GM19240 (cell line): ENCODE data around the gene TMEM38A.

Experiments used
- DNase-seq: peaks from one replicate; pipeline ENCODE4 v3.0.0; 2011; ENCODE audit warnings: low spot score; ENCODE audit not compliant: insufficient read length

The TMEM38A gene

GRCh38 chr19:16660763-16661479 lies at the start of gene TMEM38A:
TMEM38A (plus strand) TSS chr19:16661139; CDS start chr19:16661218, 79 bp downstream.
- no peak for DNase-seq

- DNase-seq = no peak
Observed at GRCh38 chr19:16612636-16613035, 48.3 kb upstream of the TMEM38A start.

GRCh38 chr19:16613841-16614240 lies 47.1 kb upstream of the TMEM38A start:
- no peak for DNase-seq

GRCh38 chr19:16614941-16615340 lies 46.0 kb upstream of the TMEM38A start:
- DNase-seq = no peak

GRCh38 chr19:16615808-16616207 lies 45.1 kb upstream of the TMEM38A start:
- no peak for DNase-seq

- no peak for DNase-seq
Observed at GRCh38 chr19:16618248-16618647, 42.7 kb upstream of the TMEM38A start.

- DNase-seq = no peak
Observed at GRCh38 chr19:16619457-16619856, 41.5 kb upstream of the TMEM38A start.

GRCh38 chr19:16620018-16620417 lies 40.9 kb upstream of the TMEM38A start:
- no peak for DNase-seq

- no peak for DNase-seq
Observed at GRCh38 chr19:16620584-16620983, 40.4 kb upstream of the TMEM38A start.

- no peak for DNase-seq
Observed at GRCh38 chr19:16621165-16621800, 39.7 kb upstream of the TMEM38A start.

GRCh38 chr19:16623066-16623465 lies 37.9 kb upstream of the TMEM38A start:
- no peak for DNase-seq

- DNase-seq = no peak
Observed at GRCh38 chr19:16623576-16623975, 37.4 kb upstream of the TMEM38A start.

- no peak for DNase-seq
Observed at GRCh38 chr19:16624236-16624635, 36.7 kb upstream of the TMEM38A start.

- DNase-seq = no peak
Observed at GRCh38 chr19:16625163-16625958, 35.6 kb upstream of the TMEM38A start.

GRCh38 chr19:16626796-16627192 lies 34.1 kb upstream of the TMEM38A start:
- no peak for DNase-seq

- no peak for DNase-seq
Observed at GRCh38 chr19:16627193-16627927, 33.6 kb upstream of the TMEM38A start.

GRCh38 chr19:16627928-16628182 lies 33.1 kb upstream of the TMEM38A start:
- DNase-seq = no peak

- DNase-seq = peak; percentile 79
Observed at GRCh38 chr19:16628183-16628983, 32.6 kb upstream of the TMEM38A start, which contains the start of gene MED26. MED26 (minus strand) TSS chr19:16628204; CDS start chr19:16627943, 261 bp downstream.

- DNase-seq = no peak
Observed at GRCh38 chr19:16628984-16629691, 31.8 kb upstream of the TMEM38A start.

GRCh38 chr19:16631465-16631864 lies 29.5 kb upstream of the TMEM38A start:
- no peak for DNase-seq
